Pancreas (tissue), 10 donors: ENCODE results near the gene ZBED4. TPM values are rescaled to one million over a fixed set of nuclear protein-coding genes. Genes with fewer than 3 reads are reported as not detected.

Experiments
- ATAC-seq, 4 donors: fragments of 200-7000 bp; cut with Tn5 transposase; one replicate each; pipeline versions ENCODE4 v1.8.0 to v1.9.1; 2020; ENCODE audit warnings: mild to moderate bottlenecking in 4 of 4, moderate library complexity in 4 of 4
- DNase-seq, 6 donors: peaks; one replicate each; pipeline ENCODE4 v3.0.0-alpha.2; 2020
- FAIRE-seq: peaks from 2 replicates; lab custom pipeline; 2012; peaks lifted over from hg19 to GRCh38; lab: Jason Lieb, UNC
- H3K27ac ChIP-seq, 4 donors: fragments of 200-600 bp; sonication (generic); 1 replicate in 3 of 4; 2 replicates in 1 of 4; pipeline versions ENCODE4 v1.5.0 to v1.8.0; 2020
- H3K27me3 ChIP-seq, 4 donors: fragments of 200-600 bp; one replicate each; pipeline ENCODE4 v1.8.0; 2021
- H3K36me3 ChIP-seq, 3 donors: fragments of 200-600 bp; sonication (generic) in 1 of 3; one replicate each; pipeline versions ENCODE4 v1.5.0 to v1.8.0; 2020 to 2021
- H3K4me1 ChIP-seq, 3 donors: fragments of 200-600 bp; one replicate each; pipeline ENCODE4 v1.8.0; 2021
- H3K4me3 ChIP-seq, 4 donors: fragments of 200-600 bp; sonication (generic) in 2 of 4; one replicate each; pipeline versions ENCODE4 v1.5.0 to v1.8.0; 2020 to 2021
- H3K9me3 ChIP-seq, 4 donors: fragments of 200-600 bp; one replicate each; pipeline ENCODE4 v1.8.0; 2021
- CTCF ChIP-seq, 4 donors: fragments of 200-600 bp; sonication (generic) in 3 of 4; IDR thresholded peaks; one replicate each; pipeline versions ENCODE4 v1.5.0 to v1.8.0; 2021; ENCODE audit warnings: antibody characterized with exemption in 4 of 4
- WGBS, 2 donors: extraction: QIAGEN DNeasy Blood & Tissue Kit; methylation state at CpG; one replicate each; pipeline ENCODE4 v1.1.7; 2013; 5-methylcytosine and 5-hydroxymethylcytosine counted together
- intact Hi-C, 3 donors: fragments of 100-400 bp; cut with DNase I; formaldehyde crosslinking; loops; one replicate each; pipeline versions ENCODE4 v1.11.1 to v1.14.2; 2022
- polyA plus RNA-seq, 2 donors: library from polyadenylated mRNA; stranded (reverse); fragments of 200-250 nt; gene quantifications; one replicate each; pipeline ENCODE4 v1.2.3, GENCODE V29; 2013
- total RNA-seq, 6 donors: library from RNA; stranded (reverse); fragmentation: NEBNext Ultra II Directional in 4 of 6; extraction: Animal tissue kit (Norgen Biotek cat#: 25700) in 4 of 6; gene quantifications; one replicate each; pipeline versions ENCODE4 v1.2.1 to v1.2.4, GENCODE V29; 2021 to 2023
- donor health status: healthy with polysubstance abuse.
- donor health status: DM: no; HTN: no; CAD: no; lungs with moderate emphysema.
- donor health status: DM: no; HTN: no; CAD: no.
- donor health status: control.
- donor health status: control.
- donor health status: Bipolar disorder and iron deficiency.
- donor health status: DM: yes; HTN: yes; CAD: no.
- donor health status: DM: no; HTN: no; CAD: no.
- donor health status: DM: no; HTN: no; CAD: no.
- donor health status: DM: yes; HTN: yes; CAD: no.

ZBED4 gene
- total and polyA plus RNA-seq, 8 donors: 2.4 to 7.2 (median 4.5) TPM

GRCh38 chr22:49920859-49921258 lies 67.2 kb downstream of the ZBED4 start:
- DNase-seq (peak in 2 of 6 donors; percentile 30 to 41), FAIRE-seq (no peak), ATAC-seq (no peak)
- WGBS, 2 donors: 92 to 94% methylated on average over 18 of the region's 18 CpGs
- no peak overlapping the region for H3K27ac ChIP-seq
- H3K4me3 ChIP-seq: no peak overlapping the region
- no peak for TF ChIP-seq CTCF (IDR thresholded peaks at IDR 0.05)
- H3K36me3 ChIP-seq: peaks cover 0 to 15% (median 0%) of the 10 kb centered on the region in 3 donors
- intact Hi-C loops: loop anchor here in 1 of 3 donors (10.0 kb wide), 1 partner anchor 114 kb away; no protein-coding TSS in a partner anchor
- no peaks in the 10 kb centered on the region for H3K9me3 ChIP-seq
- H3K4me1 ChIP-seq: peaks cover 0 to 12% (median 4%) of the 10 kb centered on the region in 3 donors
- no peaks in the 10 kb centered on the region for H3K27me3 ChIP-seq

GRCh38 chr22:49921508-49922278 lies 68.0 kb downstream of the ZBED4 start:
- peaks cover 0 to 12% (median 4%) of the 10 kb centered on the region in 3 donors for H3K4me1 ChIP-seq
- no peak for TF ChIP-seq CTCF (IDR thresholded peaks at IDR 0.05)
- intact Hi-C loops: loop anchor here in 1 of 3 donors (10.0 kb wide), 1 partner anchor 113 kb away; no protein-coding TSS in a partner anchor
- H3K27me3 ChIP-seq: no peaks in the 10 kb centered on the region
- FAIRE-seq: no peak
- H3K36me3 ChIP-seq: peaks cover 0 to 16% (median 0%) of the 10 kb centered on the region in 3 donors
- no peak for ATAC-seq
- WGBS, 2 donors: 86 to 91% methylated on average over 35 of the region's 35 CpGs
- no peaks in the 10 kb centered on the region for H3K9me3 ChIP-seq
- H3K4me3 ChIP-seq: no peak overlapping the region
- DNase-seq: peak in 3 of 6 donors; percentile 19 to 77 (median 36)
- no peak overlapping the region for H3K27ac ChIP-seq

DNA sequence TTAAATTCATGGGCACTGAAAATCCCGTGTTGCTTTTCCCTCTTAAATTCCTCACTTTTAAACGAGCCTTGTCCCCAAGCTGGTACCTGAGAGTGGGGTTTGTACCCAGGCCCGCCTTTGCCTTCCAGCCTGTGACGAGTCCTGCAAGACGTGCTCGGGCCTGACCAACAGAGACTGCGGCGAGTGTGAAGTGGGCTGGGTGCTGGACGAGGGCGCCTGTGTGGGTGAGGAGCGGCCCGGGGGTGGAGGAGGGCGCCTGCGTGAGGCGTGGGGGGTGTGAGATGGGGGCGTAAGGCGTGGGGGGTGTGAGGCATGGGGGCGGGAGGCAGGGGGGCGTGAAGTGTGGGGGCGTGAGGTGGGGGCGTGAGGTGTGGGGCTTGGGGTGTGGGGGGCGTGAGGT lies 68.8 kb downstream of the ZBED4 start:
- H3K27me3 ChIP-seq: no peaks in the 10 kb centered on the region
- ATAC-seq: no peak
- DNase-seq: peak in 1 of 6 donors; percentile 42
- H3K27ac ChIP-seq: no peak overlapping the region
- no peak for TF ChIP-seq CTCF (IDR thresholded peaks at IDR 0.05)
- peaks cover 0 to 16% (median 0%) of the 10 kb centered on the region in 3 donors for H3K36me3 ChIP-seq
- H3K4me3 ChIP-seq: no peak overlapping the region
- WGBS, 2 donors: 87 to 91% methylated on average over 21 to 22 of the region's 22 CpGs
- no peaks in the 10 kb centered on the region for H3K9me3 ChIP-seq
- intact Hi-C loops: loop anchor here in 1 of 3 donors (10.0 kb wide), 1 partner anchor 112 kb away; no protein-coding TSS in a partner anchor
- FAIRE-seq: no peak
- H3K4me1 ChIP-seq: peaks cover 0 to 7% (median 0%) of the 10 kb centered on the region in 3 donors

DNA sequence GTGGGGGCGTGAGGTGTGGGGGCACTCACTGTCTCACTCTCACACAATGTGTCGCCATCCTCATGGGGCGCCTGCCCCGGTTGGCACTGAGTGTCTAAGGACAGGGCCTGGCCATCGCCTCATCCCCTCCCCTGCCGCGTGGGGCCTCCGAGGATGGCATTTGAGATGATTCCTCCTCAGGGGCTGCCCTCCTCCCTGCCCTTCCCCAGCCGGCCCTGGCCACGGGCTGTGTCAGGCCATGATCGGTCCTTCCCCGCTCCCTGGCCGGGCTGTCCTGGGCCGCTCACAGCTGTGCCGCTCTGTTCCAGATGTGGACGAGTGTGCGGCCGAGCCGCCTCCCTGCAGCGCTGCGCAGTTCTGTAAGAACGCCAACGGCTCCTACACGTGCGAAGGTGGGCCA lies 69.3 kb downstream of the ZBED4 start:
- intact Hi-C loops: loop anchor here in 1 of 3 donors (10.0 kb wide), 1 partner anchor 112 kb away; no protein-coding TSS in a partner anchor
- FAIRE-seq: no peak
- TF ChIP-seq CTCF (IDR thresholded peaks at IDR 0.05): no peak
- H3K4me1 ChIP-seq: peaks cover 0 to 7% (median 0%) of the 10 kb centered on the region in 3 donors
- 94 to 95% methylated on average over 24 to 25 of the region's 25 CpGs for WGBS, 2 donors
- no peaks in the 10 kb centered on the region for H3K27me3 ChIP-seq
- no peaks in the 10 kb centered on the region for H3K9me3 ChIP-seq
- ATAC-seq: no peak
- peaks cover 0 to 16% (median 0%) of the 10 kb centered on the region in 3 donors for H3K36me3 ChIP-seq
- no peak overlapping the region for H3K27ac ChIP-seq
- peak in 1 of 6 donors; percentile 71 for DNase-seq
- H3K4me3 ChIP-seq: no peak overlapping the region
